Sigmoid colon (tissue), 4 donors: ENCODE measurements around the gene SORL1-AS1.

Experiments used
- CTCF ChIP-seq, 4 experiments: fragments of 450-650 bp in 3 of 4; fragments of 200-600 bp in 1 of 4; IDR thresholded peaks; one replicate each; pipeline ENCODE4 v1.5.1; 2016 to 2019; ENCODE audit warnings: antibody characterized with exemption in 4 of 4, mild to moderate bottlenecking in 3 of 4, moderate library complexity in 2 of 4
- POLR2A ChIP-seq, 2 donors: fragments of 450-650 bp; IDR thresholded peaks; one replicate each; pipeline ENCODE4 v1.6.1; 2016; ENCODE audit warnings: antibody characterized with exemption in 2 of 2, mild to moderate bottlenecking in 2 of 2, moderate library complexity in 2 of 2
- POLR2AphosphoS5 ChIP-seq, 4 donors: sonication (generic); formaldehyde crosslinking; IDR thresholded peaks; one replicate each; pipeline ENCODE4 v1.6.1; 2017; ENCODE audit warnings: antibody characterized with exemption in 4 of 4

GRCh38 chr11:121435132-121435531 is 17.6 kb downstream of the SORL1-AS1 start:
- TF ChIP-seq CTCF (IDR thresholded peaks at IDR 0.05), result no peak
- no peak for TF ChIP-seq POLR2AphosphoS5 (IDR thresholded peaks at IDR 0.05)
- TF ChIP-seq POLR2A (IDR thresholded peaks at IDR 0.05), result no peak
